Measurements from ENCODE around the gene MOB1B. TPM values are rescaled to one million over a fixed set of nuclear protein-coding genes. Genes with fewer than 3 reads are reported as not detected.

MOB1B gene
- total RNA-seq, 1 donor from 2014 or later = 17.6 TPM

DNA sequence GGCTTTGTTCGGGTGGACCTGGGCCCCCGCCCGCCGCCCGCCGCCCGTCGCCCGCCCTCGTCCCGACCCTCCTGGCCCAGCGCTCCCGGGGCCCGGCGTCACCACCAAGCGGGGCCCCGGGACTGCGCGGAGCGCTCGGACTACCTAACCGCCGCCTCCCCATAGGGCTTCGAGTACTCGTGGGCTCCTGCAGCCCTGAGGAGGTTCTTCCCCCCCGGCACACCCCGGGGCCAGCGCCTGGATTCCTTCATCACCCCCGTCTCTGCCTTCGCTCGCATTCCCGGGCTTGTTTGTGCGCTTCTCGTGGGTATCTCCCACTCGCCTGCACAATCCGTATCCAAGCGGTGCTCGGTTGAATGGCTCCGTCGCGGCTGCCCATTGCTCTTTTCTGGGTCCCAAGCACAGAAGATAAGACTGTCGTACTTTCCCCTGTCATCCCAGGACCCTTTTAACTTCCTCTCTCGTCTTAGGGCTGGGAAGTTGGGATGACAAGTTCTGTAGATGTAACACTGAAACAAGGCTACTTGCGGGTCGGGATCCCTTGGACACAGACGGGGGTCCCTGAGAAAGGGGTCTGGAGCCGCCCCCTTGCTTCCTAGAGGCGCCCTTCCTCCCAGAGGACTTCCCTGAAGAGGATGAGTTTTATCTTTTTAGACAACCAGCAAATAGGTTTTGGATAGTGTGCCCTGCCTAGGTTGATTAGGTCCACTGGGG lies 565 bp downstream of the MOB1B start:
- intact Hi-C loops (cut with DNase I) = loop anchor here (2.0 to 5.0 kb wide), 3 partner anchors 62 to 214 kb away; partner anchors contain the start of genes DCK and UTP3
- no peak for DNase-seq (ENCODE audit: missing footprints)
- peak; percentile 74 for ATAC-seq

DNA sequence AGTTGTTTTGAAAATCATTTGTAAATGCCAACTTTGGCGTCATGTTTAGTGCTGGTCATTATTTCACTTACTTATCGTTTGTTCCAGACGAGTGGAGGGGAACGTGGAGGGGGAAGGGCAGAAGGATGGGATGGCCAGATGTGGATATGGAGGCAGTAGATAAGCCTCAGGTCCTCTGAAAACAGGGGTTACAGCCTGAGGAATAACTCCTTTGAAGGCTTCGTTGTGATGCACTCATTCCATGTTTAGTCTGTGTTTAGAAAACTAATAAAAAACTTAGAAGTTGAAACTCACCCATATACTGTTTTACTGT lies 1.1 kb downstream of the MOB1B start:
- no peak for DNase-seq (ENCODE audit: missing footprints)
- ATAC-seq = no peak
- intact Hi-C loops (cut with DNase I) = loop anchor here (2.0 to 5.0 kb wide), 3 partner anchors 62 to 214 kb away; partner anchors contain the start of genes DCK and UTP3

DNA sequence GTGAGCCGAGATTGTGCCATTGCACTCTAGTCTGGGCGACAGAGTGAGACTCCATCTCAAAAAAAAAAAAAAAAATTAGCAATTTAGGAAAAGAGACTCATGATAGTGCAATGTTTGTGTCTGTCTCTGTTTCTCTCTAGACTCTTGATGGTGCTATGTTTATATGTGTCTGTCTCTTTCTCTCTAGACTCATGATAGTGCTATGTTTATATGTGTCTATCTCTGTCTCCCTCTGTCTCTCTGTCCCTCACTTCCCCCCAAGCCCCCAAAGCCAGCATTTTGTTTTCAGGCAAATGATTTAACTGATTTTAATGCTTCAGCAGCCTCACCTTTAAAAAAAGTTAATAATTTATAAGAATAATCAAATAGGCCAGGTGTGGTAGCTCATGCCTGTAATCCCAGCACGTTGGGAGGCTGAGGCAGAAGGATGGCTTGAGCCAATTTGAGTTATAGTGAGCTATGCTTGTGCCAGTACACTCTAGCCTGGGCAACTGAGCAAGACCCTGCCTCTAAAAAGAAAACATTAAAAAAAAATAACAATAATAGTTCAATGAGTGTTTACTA lies 6.9 kb downstream of the MOB1B start:
- DNase-seq (ENCODE audit: missing footprints) = no peak

DNA sequence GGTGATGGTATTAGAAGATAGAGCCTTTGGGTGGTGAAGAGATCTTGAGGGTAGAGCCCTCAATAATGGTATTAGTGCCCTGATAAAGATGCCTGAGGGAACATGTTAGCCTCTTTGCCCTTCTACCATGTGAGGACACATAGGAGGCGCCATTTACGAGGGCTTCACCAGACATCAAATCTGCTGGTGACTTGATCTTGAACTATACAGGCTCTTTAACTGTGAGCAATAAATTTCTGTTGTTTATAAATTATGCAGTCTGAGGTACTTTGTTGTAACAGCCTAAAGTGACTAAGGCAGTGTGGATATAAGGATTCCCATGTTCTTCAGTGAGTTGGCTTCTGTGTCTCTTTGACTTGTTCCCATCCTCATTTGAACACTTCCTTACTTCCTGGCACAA lies 11.8 kb downstream of the MOB1B start:
- ATAC-seq = no peak
- intact Hi-C loops (cut with DNase I) = no loop called here
- DNase-seq (ENCODE audit: missing footprints) = no peak

More for the DNA sequence above, 6.9 kb downstream of the MOB1B start:
- ATAC-seq = no peak
- intact Hi-C loops (cut with DNase I) = no loop called here

DNA sequence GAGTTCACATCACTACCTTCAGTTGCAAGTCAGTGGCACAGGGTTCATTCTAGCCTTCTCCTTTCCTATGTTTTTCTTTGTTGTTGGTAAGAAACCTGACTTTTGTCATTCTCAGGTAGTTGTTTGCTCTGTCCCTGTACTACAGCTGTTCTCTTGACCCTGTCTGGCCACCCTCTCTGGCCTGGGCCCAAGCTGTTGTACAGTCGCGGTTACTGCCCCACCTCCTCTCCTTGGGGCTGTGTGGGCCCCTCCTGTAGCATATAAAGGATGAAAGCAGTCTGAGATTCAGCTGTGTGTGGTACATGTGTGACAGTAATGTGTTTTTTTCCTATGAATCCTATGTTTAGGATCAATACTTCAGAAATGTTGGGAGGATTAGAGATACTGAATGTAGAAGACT lies 12.5 kb downstream of the MOB1B start:
- peak; percentile 54 for ATAC-seq
- intact Hi-C loops (cut with DNase I) = no loop called here
- no peak for DNase-seq (ENCODE audit: missing footprints)

DNA sequence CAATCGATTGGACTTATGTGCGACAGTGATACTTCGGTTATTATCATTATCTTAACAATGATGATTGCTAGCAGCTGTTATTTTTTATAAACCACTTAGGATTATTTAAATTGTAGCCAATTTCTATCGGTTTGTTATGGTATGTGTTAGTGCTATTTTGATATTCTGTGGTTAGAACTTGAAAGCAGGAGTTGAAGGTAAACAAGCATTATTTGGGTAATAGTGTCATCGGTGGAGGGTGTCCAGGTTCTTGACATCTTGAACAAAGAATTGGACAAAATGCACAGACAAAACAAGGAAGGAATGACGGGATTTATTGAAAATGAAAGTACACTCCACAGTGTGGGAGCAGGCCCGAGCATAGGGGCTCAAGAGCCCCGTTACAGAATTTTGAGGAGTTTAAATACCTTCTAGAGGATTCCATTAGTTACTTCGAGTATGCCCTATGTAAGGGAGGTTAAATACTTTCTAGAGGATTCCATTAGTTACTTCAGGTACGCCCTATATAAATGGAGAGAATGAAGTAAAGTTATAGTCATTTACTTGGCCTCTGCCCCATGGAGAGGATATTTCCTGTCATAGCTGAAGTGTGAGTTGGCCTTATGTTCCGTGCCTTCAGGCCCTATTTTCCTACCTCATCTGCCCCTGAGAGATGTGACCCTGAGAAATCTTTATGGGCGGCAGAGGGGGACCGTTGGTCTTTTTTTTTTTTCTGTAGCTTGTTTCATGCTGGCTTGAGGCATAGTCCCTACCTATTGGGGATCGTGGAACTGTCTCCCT lies 13.1 kb downstream of the MOB1B start:
- no peak for ATAC-seq
- DNase-seq (ENCODE audit: missing footprints) = no peak
- intact Hi-C loops (cut with DNase I) = no loop called here

DNA sequence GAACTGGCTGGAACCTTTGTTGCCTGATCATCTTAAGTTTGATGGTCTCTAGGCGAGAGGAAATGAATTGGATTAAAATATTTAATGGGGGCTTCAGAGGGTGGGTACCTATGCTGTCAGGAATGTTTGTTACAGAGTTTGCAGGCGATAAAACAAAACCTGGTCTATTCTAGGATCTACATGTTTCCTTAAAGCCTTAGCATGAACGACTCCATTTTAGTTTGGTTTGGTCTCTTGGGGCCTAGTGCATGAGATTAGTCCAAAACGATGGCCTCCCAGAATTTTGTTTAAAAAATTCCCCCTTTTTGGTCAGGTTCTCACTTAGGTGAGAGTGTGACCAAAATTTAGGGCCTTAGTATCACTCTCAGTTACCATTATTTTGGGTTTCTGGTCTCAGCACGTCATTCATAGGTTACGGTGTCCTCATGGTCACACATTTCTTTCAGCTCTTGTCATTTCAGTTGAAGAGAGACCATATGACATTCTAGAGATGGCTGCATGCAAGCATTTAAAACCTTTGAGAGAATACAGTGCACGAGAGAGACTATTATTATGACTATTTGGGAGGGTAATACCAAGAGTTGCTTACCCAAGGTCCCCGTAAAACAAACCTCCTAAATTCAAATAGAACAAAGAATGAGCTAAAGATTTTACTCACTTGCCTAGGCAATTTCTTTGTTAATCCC lies 13.8 kb downstream of the MOB1B start:
- no peak for ATAC-seq
- intact Hi-C loops (cut with DNase I) = no loop called here
- DNase-seq (ENCODE audit: missing footprints) = no peak

DNA sequence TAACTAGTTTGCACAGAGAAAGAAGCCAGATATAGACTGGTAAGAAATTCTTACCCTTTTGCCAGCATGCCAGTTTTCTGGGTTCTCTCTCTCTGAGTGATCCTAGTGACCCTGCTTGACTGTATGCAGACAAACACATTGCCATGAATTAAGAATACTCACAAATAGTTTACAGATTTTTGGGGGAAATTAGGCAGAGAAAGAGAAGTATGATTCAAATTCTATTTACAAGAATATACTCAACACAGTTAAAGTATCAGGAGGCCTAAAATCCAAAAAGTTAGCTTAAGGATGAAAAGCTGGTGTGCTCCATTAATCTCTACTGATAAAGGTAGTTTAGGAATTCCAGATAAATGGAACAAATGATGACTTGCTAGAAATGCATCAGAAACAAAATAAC lies 18.4 kb downstream of the MOB1B start:
- DNase-seq (ENCODE audit: missing footprints) = no peak
- no peak for ATAC-seq
- intact Hi-C loops (cut with DNase I) = no loop called here

DNA sequence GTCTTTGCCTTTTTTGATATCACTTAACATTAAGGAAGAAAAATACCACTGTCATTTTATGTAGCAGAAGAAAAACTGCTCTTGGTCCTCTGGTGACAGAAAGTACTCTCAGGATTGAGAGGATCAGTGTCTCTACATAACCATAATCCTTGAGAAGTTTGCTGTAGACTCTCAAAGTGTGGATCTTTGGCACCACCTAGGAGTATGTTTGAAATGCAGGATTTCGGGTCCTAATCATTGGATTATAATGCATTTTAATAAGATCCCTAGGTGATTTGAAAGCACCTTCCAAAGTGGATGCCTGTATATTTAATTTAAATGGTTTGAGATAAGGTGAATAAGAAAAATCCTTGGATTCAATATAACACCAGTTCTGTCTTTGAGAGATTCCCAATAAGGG lies 23.2 kb downstream of the MOB1B start:
- intact Hi-C loops (cut with DNase I) = no loop called here
- no peak for ATAC-seq
- no peak for DNase-seq (ENCODE audit: missing footprints)

DNA sequence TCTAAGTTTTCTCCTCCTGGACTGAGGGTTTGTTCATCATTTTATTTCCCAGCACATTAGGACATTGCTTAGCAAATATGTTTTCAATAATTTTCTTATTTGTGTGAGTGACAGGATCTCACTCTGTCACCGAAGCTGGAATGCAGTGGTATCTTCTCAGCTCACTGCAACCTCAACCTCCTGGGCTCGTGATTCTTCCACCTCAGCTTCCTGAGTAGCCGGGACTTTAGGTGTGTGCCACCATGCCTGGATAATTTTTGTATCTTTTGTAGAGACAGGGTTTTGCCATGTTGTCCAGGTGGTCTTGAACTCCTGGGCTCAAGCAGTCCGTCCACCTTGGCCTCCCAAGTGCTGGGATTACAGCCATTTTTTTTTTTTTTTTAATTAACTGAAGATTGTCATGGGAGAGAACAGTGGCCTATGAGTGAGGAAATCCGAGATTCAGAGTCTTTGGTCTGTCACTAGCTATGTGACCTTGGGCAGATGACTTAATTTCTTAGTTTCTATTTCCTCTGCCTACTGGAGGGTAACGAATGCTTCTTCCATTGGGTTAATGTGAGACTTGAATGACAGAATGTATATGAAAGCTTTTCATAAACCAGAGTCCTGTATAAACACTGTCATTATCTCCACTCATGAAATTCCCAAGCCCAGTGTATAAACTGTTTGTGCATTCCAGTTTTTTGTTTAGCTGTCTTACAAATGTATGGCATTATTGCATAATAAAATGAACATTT lies 23.9 kb downstream of the MOB1B start:
- ATAC-seq (no peak), DNase-seq (ENCODE audit: missing footprints) (no peak)
- intact Hi-C loops (cut with DNase I) = no loop called here

DNA sequence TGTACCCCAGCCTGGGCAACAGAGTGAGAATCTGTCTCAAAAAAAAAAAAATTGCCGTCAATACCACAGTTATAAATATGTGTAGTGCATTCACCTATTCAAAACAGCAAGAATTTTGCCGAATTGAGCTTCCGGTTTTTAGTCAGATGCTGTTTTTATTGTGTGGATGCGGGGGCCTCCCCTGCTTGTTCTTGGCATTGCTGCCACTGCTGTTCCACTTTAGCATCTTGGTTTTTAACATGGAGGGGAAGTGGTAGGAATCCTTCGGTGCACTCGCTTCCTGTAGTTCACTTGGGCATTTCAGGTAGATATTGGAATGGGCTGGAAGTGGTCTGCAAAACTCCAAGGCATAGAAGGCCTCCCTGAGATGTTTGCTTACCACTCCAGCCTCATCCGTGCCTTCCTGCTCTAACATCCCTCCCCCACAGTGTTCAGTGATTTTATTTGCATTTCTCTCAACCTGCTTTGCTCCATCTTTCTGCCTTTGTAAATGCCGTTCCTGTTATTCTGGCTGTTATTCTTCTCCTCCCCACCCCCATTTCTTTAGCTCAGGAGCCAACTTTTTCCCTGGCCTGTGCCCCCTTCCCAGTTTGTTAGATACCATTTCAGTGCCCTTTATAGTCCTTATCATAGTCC lies 25.5 kb downstream of the MOB1B start:
- intact Hi-C loops (cut with DNase I) = no loop called here
- DNase-seq (ENCODE audit: missing footprints) (no peak), ATAC-seq (no peak)

DNA sequence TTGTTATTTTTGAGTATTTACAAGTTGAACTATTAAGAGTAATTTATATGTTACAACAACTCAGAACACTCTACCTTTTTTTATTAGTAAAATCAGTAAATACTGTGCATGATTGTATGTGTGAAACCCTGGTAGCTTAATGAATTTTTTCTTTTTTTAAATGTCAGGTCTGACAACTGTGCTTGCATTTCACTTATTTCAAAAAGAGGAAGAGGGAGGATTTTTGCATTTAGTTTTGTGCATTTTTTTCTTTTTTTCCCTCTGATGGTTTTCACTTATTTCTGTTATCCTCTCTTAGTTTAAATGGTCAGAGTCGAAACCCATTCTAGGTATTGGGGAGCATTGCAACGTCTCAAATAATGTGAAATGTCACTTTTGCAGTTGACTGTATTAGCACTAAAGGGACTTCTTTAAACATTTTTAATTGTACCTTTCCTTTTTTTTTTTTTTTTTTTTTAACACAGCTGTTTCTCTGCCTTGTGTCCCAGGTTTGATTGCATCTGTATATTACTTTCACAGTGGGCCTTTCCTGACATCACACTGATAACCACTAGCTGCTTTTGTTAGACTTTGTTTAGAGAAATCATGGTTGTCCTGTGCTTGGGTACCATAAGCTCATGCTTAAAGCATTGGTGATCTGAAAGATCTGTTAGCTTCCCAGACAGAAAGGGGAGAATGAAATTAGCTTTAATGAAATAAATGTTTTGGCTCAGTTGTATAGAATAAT lies 28.5 kb downstream of the MOB1B start:
- ATAC-seq = no peak
- DNase-seq (ENCODE audit: missing footprints) = no peak
- intact Hi-C loops (cut with DNase I) = no loop called here

DNA sequence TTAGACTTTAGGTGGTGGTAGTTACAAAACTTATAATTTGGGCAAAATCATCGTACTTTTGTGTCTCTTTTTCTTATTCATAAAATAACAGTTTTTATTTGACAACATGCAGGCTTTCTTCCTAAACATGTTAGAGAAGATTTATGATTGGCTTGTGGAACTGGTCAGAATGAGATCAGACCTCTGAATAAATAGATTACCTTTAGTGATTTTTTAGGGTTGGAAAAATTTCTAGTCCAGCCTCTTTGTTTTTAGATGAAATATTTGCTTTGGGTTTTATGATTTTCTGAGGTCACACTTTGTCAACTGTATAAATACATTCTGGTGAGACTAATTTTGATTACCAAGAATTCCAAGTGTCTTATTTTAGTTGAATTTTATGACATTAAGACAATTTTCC lies 29.2 kb downstream of the MOB1B start:
- no peak for ATAC-seq

DNA sequence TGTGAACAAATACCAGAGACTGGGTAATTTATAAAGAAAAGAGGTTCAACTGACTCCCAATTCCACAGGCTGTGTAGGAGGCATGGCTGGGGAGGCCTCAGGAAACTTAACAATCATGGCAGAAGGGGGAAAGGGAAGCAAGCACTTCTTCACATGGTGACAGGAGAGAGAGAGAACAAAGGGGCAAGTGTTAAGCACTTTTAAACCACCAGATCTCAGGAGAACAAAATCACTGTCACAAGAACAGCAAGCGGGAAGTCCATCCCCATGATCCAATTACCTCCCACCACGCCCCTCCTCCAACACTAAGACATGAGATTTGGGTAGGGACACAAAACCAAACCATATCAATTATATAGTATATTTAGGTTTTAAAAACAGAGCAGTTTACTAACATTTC lies 30.8 kb downstream of the MOB1B start:
- intact Hi-C loops (cut with DNase I) = no loop called here
- no peak for ATAC-seq

More for the DNA sequence above, 29.2 kb downstream of the MOB1B start:
- intact Hi-C loops (cut with DNase I) = no loop called here
- DNase-seq (ENCODE audit: missing footprints) = no peak

DNA sequence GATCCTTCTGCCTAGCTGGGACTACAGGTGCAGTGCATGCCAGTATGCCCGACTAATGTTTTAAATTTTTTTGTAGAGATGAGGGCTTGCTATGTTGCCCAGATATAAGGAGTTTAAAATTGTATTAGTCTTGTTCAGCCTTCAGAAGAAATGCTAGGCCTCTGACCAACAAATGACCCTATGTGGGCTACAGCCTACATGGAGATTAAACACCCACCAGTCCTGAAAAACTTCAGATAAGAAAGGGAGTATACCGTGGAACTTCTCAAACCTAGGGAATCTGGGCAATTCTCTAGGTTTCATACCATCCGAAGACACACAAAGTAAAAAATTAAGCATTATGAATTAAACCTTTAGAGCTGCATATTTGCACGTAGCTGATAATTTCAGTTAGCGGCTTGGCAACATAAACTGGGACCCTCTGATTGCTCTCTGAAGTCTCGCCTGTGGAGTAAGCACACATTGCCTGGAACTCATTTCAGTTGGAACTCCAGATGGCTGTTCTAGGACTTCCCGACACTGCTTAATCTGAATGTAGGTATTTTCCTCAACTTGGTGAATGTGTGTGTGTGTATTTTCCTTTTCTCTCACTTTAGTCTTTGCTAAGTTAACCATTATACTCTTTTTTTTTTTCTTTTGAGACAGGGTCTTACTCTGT lies 33.0 kb downstream of the MOB1B start:
- intact Hi-C loops (cut with DNase I) = no loop called here
- no peak for DNase-seq (ENCODE audit: missing footprints)
- ATAC-seq = no peak

More for the DNA sequence above, 30.8 kb downstream of the MOB1B start:
- DNase-seq (ENCODE audit: missing footprints) = no peak

DNA sequence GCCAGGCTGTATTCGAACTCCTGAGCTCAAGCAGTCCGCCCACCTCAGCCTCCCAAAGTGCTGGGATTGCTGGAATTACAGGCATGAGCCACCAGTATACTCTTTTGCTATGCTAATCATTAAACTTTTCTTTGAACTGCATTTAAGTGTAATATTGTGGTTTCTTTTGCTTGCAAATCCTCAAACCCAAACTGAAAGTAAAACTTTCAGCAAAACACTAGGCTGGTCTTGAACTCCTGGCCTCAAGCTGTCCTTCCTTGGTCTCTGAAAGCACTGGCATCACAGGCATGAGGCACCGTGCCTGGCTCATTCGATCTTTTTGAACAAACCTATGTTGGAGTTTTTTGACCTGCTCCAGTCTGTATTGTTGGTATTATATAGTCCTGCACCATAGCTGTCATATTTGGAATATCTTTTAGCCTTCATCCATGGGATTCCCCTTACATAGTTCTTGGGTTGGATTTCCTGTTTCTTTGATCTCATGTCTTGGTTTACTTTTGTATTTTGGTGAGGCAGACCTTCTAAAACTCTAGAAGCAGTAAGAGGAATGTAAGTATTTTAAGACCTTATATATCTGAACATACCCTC lies 34.1 kb downstream of the MOB1B start:
- intact Hi-C loops (cut with DNase I) = no loop called here
- DNase-seq (ENCODE audit: missing footprints) (no peak), ATAC-seq (no peak)

DNA sequence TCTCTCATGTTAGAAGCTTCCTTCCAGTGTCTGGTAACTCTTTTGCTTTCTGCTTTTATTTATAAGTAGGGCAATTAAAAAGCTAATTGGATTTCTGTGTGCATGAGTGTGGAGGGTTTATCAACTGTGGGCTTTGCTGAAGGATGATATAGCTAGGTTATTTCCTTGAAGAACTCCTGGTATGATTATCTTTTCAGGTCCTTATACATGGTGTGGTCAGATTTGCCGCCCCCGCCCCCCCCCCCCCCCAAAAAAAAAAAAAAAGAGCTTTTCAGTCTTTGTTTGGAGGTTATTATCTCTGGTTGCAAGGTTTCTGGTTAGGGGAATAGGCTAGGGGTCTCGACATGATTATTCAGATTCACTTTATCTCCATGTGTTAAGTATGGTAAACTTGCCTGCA lies 35.9 kb downstream of the MOB1B start:
- ATAC-seq = no peak
- intact Hi-C loops (cut with DNase I) = no loop called here
- no peak for DNase-seq (ENCODE audit: missing footprints)

Measured in Right ventricle myocardium inferior (tissue), 1 donor.